C4-2B (cell line): Measurements from ENCODE around the gene RPP30.

Source experiments
- H3K27ac ChIP-seq: fragments of 450-650 bp; 2 replicates; pipeline ENCODE4 v1.5.1; 2017
- CTCF ChIP-seq: fragments of 450-650 bp; conservative IDR thresholded peaks from 2 replicates; pipeline ENCODE4 v1.5.1; 2017; ENCODE audit warnings: mild to moderate bottlenecking
- ZFX ChIP-seq: fragments of 450-650 bp; IDR thresholded peaks from 2 replicates; pipeline ENCODE4 v1.6.1; 2017

The RPP30 gene

GRCh38 chr10:90917238-90917967 lies 45.6 kb downstream of the RPP30 start:
- no peak for TF ChIP-seq ZFX
- TF ChIP-seq CTCF = no peak
- no peak overlapping the region; the same call in 1 of the 2 replicates for H3K27ac ChIP-seq

GRCh38 chr10:90917968-90918318 lies 46.2 kb downstream of the RPP30 start:
- TF ChIP-seq CTCF (no peak), ZFX (no peak)
- no peak overlapping the region for H3K27ac ChIP-seq

GRCh38 chr10:90919683-90920574 lies 48.2 kb downstream of the RPP30 start:
- TF ChIP-seq ZFX = no peak
- no peak for TF ChIP-seq CTCF
- no peak overlapping the region for H3K27ac ChIP-seq

- TF ChIP-seq CTCF (no peak), ZFX (no peak)
- H3K27ac ChIP-seq = no peak within 1 kb of the TSS
Observed at GRCh38 chr10:90920986-90921666, 49.4 kb downstream of the RPP30 start, which contains the start of gene ANKRD1. TSS of gene ANKRD1 (minus strand) at chr10:90921087. CDS start at chr10:90921027, 60 bp downstream.

GRCh38 chr10:90921906-90922305 lies 50.1 kb downstream of the RPP30 start:
- TF ChIP-seq ZFX (no peak), CTCF (no peak)
- H3K27ac ChIP-seq = no peak overlapping the region

- TF ChIP-seq CTCF (no peak), ZFX (no peak)
- no peak overlapping the region for H3K27ac ChIP-seq
Observed at GRCh38 chr10:90923111-90923731, 51.4 kb downstream of the RPP30 start.
